NAMALWA (cell line): ENCODE results near the gene ELMO1.

Experiments used
- DNase-seq: peaks from one replicate; pipeline ENCODE4 v3.0.0-alpha.2; 2015; ENCODE audit warnings: low spot score

Gene ELMO1

GRCh38 chr7:37368540-37368939, 80.1 kb downstream of the ELMO1 start:
- DNase-seq = no peak

- DNase-seq = no peak
Measured at GRCh38 chr7:37367010-37367409, 81.7 kb downstream of the ELMO1 start.

- DNase-seq = no peak
Measured at GRCh38 chr7:37366445-37366844, 82.2 kb downstream of the ELMO1 start.

GRCh38 chr7:37365405-37365804, 83.3 kb downstream of the ELMO1 start:
- DNase-seq = no peak

GRCh38 chr7:37364856-37365255, 83.8 kb downstream of the ELMO1 start:
- DNase-seq = no peak

- no peak for DNase-seq
Measured at GRCh38 chr7:37363536-37364491, 84.8 kb downstream of the ELMO1 start.

- no peak for DNase-seq
Measured at GRCh38 chr7:37362802-37363201, 85.9 kb downstream of the ELMO1 start.

- no peak for DNase-seq
Measured at GRCh38 chr7:37360484-37360883, 88.2 kb downstream of the ELMO1 start.

- no peak for DNase-seq
Measured at GRCh38 chr7:37359662-37360444, 88.8 kb downstream of the ELMO1 start.

- DNase-seq = no peak
Measured at GRCh38 chr7:37359180-37359579, 89.5 kb downstream of the ELMO1 start.

- DNase-seq = no peak
Measured at GRCh38 chr7:37357637-37357996, 91.0 kb downstream of the ELMO1 start.

- DNase-seq = no peak
Measured at GRCh38 chr7:37356911-37357636, 91.6 kb downstream of the ELMO1 start.

GRCh38 chr7:37354656-37355131, 94.0 kb downstream of the ELMO1 start:
- DNase-seq = no peak

- DNase-seq = no peak
Measured at GRCh38 chr7:37353949-37354655, 94.6 kb downstream of the ELMO1 start.

GRCh38 chr7:37352974-37353948, 95.4 kb downstream of the ELMO1 start:
- DNase-seq = peak; percentile 87

GRCh38 chr7:37352251-37352880, 96.3 kb downstream of the ELMO1 start:
- DNase-seq = no peak

- DNase-seq = no peak
Measured at GRCh38 chr7:37351716-37352115, 96.9 kb downstream of the ELMO1 start.

- peak; percentile 22 for DNase-seq
Measured at GRCh38 chr7:37349979-37350590, 98.6 kb downstream of the ELMO1 start.

GRCh38 chr7:37348982-37349381, 99.7 kb downstream of the ELMO1 start:
- no peak for DNase-seq
